Vagina (tissue), 2 donors: ENCODE results near the gene UBE2O.

ENCODE experiments used
- POLR2A ChIP-seq, 2 donors: fragments of 450-650 bp; IDR thresholded peaks; one replicate each; pipeline ENCODE4 v1.6.1; 2017; ENCODE audit warnings: antibody characterized with exemption in 2 of 2, mild to moderate bottlenecking in 2 of 2, moderate library complexity in 2 of 2
- POLR2AphosphoS5 ChIP-seq, 2 donors: sonication (generic); formaldehyde crosslinking; IDR thresholded peaks; one replicate each; pipeline ENCODE4 v1.9.0; 2017; ENCODE audit warnings: antibody characterized with exemption in 2 of 2, mild to moderate bottlenecking in 2 of 2, low read depth in 1 of 2; ENCODE audit not compliant: insufficient read depth in 1 of 2
- TF ChIP-seq, protein P1 (sequence below), 3 experiments: fragments of 450-650 bp in 2 of 3; fragments of 200-600 bp in 1 of 3; sonication (generic) in 1 of 3; IDR thresholded peaks; one replicate each; pipeline ENCODE4 v1.5.1; 2017 to 2019; ENCODE audit warnings: antibody characterized with exemption in 3 of 3, mild to moderate bottlenecking in 2 of 3, moderate library complexity in 2 of 3

GRCh38 chr17:76394166-76394565 is 58.8 kb downstream of the UBE2O start:
- TF ChIP-seq, protein P1, sequence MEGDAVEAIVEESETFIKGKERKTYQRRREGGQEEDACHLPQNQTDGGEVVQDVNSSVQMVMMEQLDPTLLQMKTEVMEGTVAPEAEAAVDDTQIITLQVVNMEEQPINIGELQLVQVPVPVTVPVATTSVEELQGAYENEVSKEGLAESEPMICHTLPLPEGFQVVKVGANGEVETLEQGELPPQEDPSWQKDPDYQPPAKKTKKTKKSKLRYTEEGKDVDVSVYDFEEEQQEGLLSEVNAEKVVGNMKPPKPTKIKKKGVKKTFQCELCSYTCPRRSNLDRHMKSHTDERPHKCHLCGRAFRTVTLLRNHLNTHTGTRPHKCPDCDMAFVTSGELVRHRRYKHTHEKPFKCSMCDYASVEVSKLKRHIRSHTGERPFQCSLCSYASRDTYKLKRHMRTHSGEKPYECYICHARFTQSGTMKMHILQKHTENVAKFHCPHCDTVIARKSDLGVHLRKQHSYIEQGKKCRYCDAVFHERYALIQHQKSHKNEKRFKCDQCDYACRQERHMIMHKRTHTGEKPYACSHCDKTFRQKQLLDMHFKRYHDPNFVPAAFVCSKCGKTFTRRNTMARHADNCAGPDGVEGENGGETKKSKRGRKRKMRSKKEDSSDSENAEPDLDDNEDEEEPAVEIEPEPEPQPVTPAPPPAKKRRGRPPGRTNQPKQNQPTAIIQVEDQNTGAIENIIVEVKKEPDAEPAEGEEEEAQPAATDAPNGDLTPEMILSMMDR (IDR thresholded peaks at IDR 0.05): no peak
- TF ChIP-seq POLR2A (IDR thresholded peaks at IDR 0.05) (no peak), POLR2AphosphoS5 (IDR thresholded peaks at IDR 0.05; ENCODE audit: insufficient read depth in 1 of 2, low read depth in 1 of 2) (no peak)
